ENCODE measurements around the gene PNCK. TPM values are rescaled to one million over a fixed set of nuclear protein-coding genes. Genes with fewer than 3 reads are reported as not detected.

PNCK gene
- total and polyA plus RNA-seq, 9 donors: 0.51 to 5.9 (median 1.3) TPM; not detected in 1

DNA sequence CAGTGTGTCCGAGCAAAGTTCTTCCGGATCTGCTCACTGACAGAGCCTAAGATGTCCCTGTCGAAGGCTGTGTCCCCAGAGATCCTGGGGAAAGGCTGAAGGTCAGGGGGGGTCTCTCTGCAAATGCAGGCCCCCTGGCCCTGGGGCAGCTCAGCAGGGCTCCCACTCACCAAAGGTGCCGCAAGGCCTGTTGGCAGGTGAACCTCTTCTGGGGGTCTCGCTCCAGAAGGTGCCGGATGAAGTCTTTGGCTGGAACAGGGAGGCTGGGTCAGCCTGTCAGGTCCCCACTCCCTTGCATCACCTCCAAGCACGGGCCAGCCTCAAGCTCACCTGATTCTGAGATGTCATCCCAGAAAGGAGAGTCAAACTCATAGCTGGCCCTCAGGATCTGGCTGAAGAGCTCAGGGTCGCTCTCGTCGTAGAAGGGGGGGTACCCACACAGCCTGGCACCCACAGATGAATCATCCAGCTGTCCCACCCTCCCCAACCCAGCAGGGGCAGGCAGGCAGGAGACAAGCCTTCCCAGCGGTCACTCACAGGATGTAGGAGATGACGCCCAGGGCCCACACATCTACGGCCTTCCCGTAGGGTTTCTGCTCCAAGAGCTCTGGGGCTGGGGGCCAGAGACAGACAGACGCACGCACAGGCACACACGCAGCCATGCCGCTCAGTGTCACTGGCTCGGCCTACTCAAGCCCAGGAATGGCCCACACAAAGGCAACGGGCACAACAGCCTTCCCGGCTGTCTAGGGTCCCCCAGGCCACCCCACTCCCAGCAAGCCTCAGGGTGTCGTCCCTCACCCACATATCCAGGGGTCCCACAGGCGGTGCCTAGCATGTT, 2.6 kb downstream of the PNCK start:
- no peak for DNase-seq
- Histone ChIP-seq H3K4me1 (ENCODE audit: insufficient read depth) (no peaks in the 10 kb centered on the region), H3K27ac (no peak overlapping the region), H3K27me3 (no peaks in the 10 kb centered on the region), H3K36me3 (no peaks in the 10 kb centered on the region), H3K9me3 (no peaks in the 10 kb centered on the region), H3K4me3 (no peak overlapping the region)
- 83 to 90% (median 89%) methylated on average over 22 to 23 of the region's 23 CpGs for WGBS, 3 donors
- no peak for TF ChIP-seq EP300 (IDR thresholded peaks at IDR 0.05)
- TF ChIP-seq, protein P1, sequence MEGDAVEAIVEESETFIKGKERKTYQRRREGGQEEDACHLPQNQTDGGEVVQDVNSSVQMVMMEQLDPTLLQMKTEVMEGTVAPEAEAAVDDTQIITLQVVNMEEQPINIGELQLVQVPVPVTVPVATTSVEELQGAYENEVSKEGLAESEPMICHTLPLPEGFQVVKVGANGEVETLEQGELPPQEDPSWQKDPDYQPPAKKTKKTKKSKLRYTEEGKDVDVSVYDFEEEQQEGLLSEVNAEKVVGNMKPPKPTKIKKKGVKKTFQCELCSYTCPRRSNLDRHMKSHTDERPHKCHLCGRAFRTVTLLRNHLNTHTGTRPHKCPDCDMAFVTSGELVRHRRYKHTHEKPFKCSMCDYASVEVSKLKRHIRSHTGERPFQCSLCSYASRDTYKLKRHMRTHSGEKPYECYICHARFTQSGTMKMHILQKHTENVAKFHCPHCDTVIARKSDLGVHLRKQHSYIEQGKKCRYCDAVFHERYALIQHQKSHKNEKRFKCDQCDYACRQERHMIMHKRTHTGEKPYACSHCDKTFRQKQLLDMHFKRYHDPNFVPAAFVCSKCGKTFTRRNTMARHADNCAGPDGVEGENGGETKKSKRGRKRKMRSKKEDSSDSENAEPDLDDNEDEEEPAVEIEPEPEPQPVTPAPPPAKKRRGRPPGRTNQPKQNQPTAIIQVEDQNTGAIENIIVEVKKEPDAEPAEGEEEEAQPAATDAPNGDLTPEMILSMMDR (IDR thresholded peaks at IDR 0.05): no peak
- TF ChIP-seq POLR2A (IDR thresholded peaks at IDR 0.05): no peak
- intact Hi-C loops (cut with DNase I): no loop called here

DNA sequence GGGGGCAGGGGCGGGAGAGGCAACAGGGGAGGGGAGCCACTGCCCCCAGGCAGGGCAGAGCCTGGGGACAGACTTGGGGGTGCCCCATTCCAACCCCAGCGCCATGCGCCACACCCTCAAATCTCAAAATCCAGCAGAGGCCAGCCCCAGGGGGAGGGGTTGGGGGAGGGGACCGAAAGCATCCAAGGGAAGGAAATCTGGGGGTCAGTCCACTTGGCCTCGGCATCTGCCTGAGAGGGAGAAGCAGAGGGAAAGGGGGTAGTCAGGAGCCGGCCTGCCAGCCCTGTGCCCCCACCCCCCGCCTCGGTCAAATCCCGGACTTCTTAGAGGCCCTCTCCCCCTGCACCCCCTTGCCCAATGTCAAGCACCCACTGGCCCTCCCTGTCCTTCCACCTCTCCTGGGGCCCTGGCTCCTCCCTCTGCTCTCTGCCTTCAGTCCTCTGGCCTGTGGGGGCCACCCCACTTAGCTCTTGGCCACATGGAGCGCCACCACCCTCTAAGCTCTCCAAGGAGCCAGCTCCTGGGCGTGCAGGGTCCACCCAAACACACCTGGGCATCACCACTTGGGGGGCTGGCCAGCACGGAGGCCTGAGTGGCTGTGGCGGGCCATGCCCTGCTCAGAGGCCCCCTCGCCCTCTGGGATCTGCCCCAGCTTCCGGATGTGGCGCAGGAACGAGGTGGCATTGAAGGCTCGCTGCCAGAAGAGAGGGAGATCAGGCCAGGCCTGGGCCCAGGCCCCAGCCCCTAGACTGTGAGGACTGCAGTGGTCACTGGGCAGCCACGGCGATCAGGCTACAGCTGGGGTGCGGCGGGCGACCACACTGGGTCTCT, 3.5 kb downstream of the PNCK start:
- Histone ChIP-seq H3K9me3 (no peaks in the 10 kb centered on the region), H3K36me3 (no peaks in the 10 kb centered on the region), H3K27ac (no peak overlapping the region), H3K4me3 (no peak overlapping the region), H3K4me1 (ENCODE audit: insufficient read depth) (no peaks in the 10 kb centered on the region), H3K27me3 (no peaks in the 10 kb centered on the region)
- no peak for TF ChIP-seq EP300 (IDR thresholded peaks at IDR 0.05)
- no peak for TF ChIP-seq POLR2A (IDR thresholded peaks at IDR 0.05)
- TF ChIP-seq, protein P1 (IDR thresholded peaks at IDR 0.05): no peak
- 81 to 85% (median 81%) methylated on average over 23 of the region's 23 CpGs for WGBS, 3 donors
- DNase-seq: no peak
- intact Hi-C loops (cut with DNase I): loop anchor here (5.0 to 10.0 kb wide), 5 partner anchors 58 to 125 kb away; no protein-coding TSS in a partner anchor

DNA sequence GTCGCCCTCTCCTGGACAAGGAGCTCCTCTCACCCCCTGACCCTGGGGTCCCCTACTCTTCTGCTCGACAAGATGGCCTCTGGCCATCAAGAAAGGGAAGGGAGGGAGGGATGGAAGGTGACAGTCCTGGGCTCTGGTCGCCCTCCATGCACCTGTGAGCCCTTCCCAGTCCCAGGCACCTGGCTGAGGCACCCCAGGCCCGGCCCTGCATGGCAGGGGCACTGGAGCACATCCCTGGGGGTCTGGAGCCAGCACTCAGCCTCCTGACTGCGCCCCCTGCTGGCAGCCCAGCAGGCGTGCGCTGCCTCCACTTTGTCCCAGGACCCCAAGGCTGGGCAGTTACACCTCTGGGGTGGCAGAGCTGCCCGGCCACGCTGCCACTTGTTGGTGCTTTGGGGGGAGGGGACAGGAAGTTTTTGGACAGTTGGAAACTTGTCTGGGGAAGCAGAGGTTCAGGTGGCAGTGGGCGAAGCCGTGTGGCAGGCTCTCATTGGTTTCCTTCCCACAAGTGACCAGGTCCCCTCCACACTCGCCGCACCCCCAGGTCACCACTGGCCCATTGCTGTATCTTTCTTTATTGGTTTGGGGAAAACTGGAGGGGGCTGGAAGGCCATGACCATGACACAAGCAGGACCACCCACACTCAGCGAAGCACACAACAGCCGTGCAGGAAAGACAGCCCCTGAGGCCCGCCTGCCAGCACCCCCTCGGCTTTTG, 4.3 kb downstream of the PNCK start:
- intact Hi-C loops (cut with DNase I): loop anchor here (5.0 to 10.0 kb wide), 5 partner anchors 57 to 125 kb away; no protein-coding TSS in a partner anchor
- TF ChIP-seq, protein P1 (IDR thresholded peaks at IDR 0.05): peak; percentile 21 to 44 (median 22)
- no peak for TF ChIP-seq EP300 (IDR thresholded peaks at IDR 0.05)
- no peaks in the 10 kb centered on the region for H3K4me1 ChIP-seq (ENCODE audit: insufficient read depth)
- no peak overlapping the region for H3K27ac ChIP-seq
- DNase-seq: peak in 4 of 5 donors; percentile 9 to 48 (median 36)
- H3K4me3 ChIP-seq: no peak overlapping the region
- no peaks in the 10 kb centered on the region for H3K36me3 ChIP-seq
- 58 to 72% (median 59%) methylated on average over 17 of the region's 17 CpGs for WGBS, 3 donors
- no peaks in the 10 kb centered on the region for H3K9me3 ChIP-seq
- H3K27me3 ChIP-seq: no peaks in the 10 kb centered on the region
